ENCODE data around the gene EIF1AD. TPM values are rescaled to one million over a fixed set of nuclear protein-coding genes. Genes with fewer than 3 reads are reported as not detected.

Gene EIF1AD
- total and polyA plus RNA-seq, 8 donors, result 9.5 to 16.0 (median 12.2) TPM

DNA sequence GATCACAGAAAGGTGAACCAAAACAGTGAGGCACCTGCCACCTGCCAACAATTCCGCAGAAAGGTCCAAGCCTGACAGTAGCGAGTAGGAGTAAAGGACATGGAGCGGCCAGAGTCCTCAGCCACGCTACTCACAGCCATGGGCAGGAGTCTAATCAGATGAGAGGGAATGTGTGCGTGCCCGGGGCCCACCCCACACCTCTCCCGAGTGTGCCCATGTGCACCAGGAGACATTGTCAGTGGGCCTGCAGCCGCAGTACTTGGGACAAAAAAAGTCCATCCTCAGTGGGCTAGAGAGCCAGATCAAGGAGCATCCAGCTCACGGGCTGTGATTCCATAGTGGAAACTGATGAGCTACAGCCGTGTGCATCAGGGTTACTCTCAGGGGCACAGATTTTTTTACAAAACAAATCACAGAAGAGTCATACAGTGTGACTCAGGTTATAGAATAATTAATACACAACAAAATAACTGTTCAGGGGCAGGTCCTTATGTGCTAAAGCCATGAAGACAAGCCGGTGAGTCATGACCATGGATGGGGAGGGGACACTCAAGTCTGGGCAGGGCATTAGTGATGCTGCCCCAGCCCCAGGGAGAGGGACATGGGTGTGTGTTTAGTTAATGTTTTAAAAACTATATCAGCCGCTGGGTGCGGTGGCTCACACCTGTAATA lies 28.4 kb downstream of the EIF1AD start:
- Histone ChIP-seq H3K27ac (no peak overlapping the region), H3K9me3 (no peaks in the 10 kb centered on the region), H3K4me3 (no peak overlapping the region), H3K36me3 (peaks cover 4 to 24% (median 19%) of the 10 kb centered on the region in 3 donors), H3K27me3 (no peaks in the 10 kb centered on the region), H3K4me1 (no peaks in the 10 kb centered on the region)
- 93 to 96% methylated on average over 13 of the region's 13 CpGs for WGBS, 2 donors
- FAIRE-seq (no peak), DNase-seq (no peak), ATAC-seq (no peak)
- TF ChIP-seq, protein P1, sequence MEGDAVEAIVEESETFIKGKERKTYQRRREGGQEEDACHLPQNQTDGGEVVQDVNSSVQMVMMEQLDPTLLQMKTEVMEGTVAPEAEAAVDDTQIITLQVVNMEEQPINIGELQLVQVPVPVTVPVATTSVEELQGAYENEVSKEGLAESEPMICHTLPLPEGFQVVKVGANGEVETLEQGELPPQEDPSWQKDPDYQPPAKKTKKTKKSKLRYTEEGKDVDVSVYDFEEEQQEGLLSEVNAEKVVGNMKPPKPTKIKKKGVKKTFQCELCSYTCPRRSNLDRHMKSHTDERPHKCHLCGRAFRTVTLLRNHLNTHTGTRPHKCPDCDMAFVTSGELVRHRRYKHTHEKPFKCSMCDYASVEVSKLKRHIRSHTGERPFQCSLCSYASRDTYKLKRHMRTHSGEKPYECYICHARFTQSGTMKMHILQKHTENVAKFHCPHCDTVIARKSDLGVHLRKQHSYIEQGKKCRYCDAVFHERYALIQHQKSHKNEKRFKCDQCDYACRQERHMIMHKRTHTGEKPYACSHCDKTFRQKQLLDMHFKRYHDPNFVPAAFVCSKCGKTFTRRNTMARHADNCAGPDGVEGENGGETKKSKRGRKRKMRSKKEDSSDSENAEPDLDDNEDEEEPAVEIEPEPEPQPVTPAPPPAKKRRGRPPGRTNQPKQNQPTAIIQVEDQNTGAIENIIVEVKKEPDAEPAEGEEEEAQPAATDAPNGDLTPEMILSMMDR (IDR thresholded peaks at IDR 0.05), result no peak
- intact Hi-C loops (cut with DNase I), result no loop called here

DNA sequence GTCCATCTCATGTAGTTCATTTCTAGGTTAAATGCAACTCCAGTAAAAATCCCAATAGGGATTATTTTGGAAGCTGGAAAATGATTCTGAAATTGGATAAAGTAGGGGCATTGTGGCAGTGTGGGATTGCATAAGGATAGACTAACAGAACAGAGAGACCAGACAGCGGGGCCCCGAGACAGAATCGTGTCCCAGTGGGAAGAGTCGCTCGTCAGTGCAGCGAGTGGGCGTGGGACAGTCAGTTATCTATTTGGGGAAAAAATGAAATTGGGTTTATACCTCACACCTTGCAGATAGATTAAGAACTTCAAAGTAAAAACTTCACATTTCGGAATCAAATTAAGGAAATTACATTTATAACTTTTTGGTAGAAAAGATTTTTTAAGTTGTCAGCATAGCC lies 29.8 kb downstream of the EIF1AD start:
- FAIRE-seq (no peak), DNase-seq (no peak), ATAC-seq (no peak)
- H3K27ac ChIP-seq, result no peak overlapping the region
- H3K36me3 ChIP-seq, result peaks cover 0 to 18% (median 16%) of the 10 kb centered on the region in 3 donors
- no peaks in the 10 kb centered on the region for H3K9me3 ChIP-seq
- H3K4me1 ChIP-seq, result no peaks in the 10 kb centered on the region
- intact Hi-C loops (cut with DNase I), result no loop called here
- H3K4me3 ChIP-seq, result no peak overlapping the region
- TF ChIP-seq, protein P1 (IDR thresholded peaks at IDR 0.05), result no peak
- WGBS, 2 donors, result 95 to 97% methylated on average over 8 of the region's 8 CpGs
- no peaks in the 10 kb centered on the region for H3K27me3 ChIP-seq

DNA sequence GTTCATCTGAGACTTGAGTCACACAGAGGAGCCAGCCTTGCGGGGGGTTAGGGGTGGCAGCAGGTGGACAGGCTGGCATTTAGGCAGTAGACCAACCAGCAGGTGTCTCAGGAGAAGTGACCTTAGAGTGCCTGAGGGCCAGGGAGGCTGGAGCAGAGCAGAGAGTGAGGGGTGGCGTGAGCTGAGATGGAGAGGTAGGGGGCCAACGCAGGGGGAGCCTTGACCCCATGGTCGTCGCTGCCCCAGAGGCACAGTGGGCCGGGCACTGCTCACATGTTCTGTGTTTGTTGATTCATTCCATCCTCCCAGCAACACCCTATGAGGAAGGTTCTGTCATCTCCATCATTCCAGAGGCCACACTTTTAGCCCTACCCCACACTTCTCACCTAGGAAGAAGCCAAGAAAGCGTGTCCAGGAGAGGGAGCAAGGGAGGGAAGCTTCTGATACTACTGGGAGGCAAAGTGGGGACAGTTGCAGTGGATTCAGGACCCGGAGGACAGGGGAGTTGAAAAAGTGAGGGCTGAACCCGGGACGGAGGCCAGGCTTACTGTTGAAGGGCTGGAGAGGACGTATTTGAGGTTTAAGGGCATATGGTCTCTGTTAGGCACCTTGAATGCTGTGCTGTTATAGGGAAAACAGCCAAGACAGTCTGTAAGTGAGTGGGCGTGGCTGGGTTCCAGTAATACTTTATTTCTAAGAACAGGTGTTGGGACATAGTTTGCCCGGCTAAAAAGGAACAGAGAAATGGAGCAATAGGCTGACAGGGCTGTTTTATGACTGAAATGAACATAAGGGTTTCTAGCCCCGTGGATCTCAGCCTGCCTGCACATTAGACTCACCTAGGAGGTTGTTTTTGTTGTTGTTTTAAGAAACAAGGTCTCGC lies 33.1 kb downstream of the EIF1AD start:
- no peak for DNase-seq
- intact Hi-C loops (cut with DNase I), result no loop called here
- Histone ChIP-seq H3K9me3 (no peaks in the 10 kb centered on the region), H3K4me3 (no peak overlapping the region), H3K27ac (no peak overlapping the region), H3K36me3 (peaks cover 5 to 41% (median 40%) of the 10 kb centered on the region in 3 donors), H3K4me1 (peaks cover 0 to 2% (median 0%) of the 10 kb centered on the region in 3 donors), H3K27me3 (no peaks in the 10 kb centered on the region)
- TF ChIP-seq, protein P1 (IDR thresholded peaks at IDR 0.05), result no peak
- ATAC-seq, result no peak
- 86 to 89% methylated on average over 15 of the region's 15 CpGs for WGBS, 2 donors
- FAIRE-seq, result no peak

DNA sequence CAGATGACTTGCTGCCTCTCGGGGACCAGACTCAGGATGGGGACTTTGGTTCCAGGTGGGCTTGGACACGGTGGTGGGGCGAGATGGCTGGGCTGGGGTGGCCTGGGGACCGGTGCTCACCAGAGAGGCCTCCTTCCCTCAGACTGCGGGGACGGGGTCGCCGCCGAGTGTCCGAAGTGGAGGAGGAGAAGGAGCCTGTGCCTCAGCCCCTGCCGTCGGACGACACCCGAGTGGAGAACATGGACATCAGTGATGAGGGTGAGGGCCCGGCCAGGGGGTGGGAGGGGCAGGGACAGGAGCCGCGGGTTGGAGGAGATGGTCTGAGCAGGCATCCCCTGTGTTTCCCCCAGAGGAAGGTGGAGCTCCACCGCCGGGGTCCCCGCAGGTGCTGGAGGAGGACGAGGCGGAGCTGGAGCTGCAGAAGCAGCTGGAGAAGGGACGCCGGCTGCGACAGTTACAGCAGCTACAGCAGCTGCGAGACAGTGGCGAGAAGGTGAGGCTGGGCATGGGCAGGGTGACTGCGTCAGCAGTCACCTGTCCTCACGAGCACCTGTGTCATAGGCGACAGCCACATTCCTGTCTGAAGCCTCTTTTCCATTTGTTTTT lies 34.5 kb downstream of the EIF1AD start:
- Histone ChIP-seq H3K4me3 (no peak overlapping the region), H3K9me3 (no peaks in the 10 kb centered on the region), H3K4me1 (peaks cover 7 to 16% (median 13%) of the 10 kb centered on the region in 3 donors), H3K27ac (no peak overlapping the region), H3K27me3 (no peaks in the 10 kb centered on the region), H3K36me3 (peaks cover 5 to 41% (median 36%) of the 10 kb centered on the region in 3 donors)
- DNase-seq (peak in 1 of 6 donors; percentile 70), ATAC-seq (no peak), FAIRE-seq (no peak)
- 92 to 94% methylated on average over 30 of the region's 30 CpGs for WGBS, 2 donors
- TF ChIP-seq, protein P1 (IDR thresholded peaks at IDR 0.05), result no peak
- intact Hi-C loops (cut with DNase I), result no loop called here

Measured in pancreas (tissue), 10 donors.